ENCODE results near the gene EPHB2. TPM values are rescaled to one million over a fixed set of nuclear protein-coding genes. Genes with fewer than 3 reads are reported as not detected.
"Not testable (repeated sequence)": the region's sequence is repeated elsewhere in the genome, so short reads cannot be mapped to it uniquely, and the experiment has no call there.

EPHB2 gene
- polyA plus RNA-seq, 1 donor, result 15.7 TPM

GRCh38 chr1:22691031-22691753 is 19.4 kb upstream of the EPHB2 start:
- DNase-seq (ENCODE audit: low read depth), result no peak

DNA sequence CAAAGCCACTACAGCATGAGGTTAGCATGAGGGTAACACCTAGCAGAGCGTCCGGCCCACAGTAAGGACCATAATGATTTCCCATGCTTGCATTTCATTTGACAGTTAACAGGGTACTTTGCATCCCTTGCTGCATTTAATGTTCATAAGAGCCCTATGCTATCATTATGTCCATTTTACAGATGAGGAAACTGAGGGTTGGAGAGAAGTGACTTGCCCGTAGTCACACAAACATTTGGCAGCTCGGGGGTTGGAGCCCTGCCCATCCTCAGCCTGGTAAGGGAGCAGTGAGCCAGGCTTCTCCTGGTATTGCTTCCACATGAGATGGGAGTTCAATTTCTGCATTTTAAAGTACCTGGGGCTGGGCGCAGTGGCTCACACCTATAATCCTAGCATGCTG is 16.5 kb upstream of the EPHB2 start:
- DNase-seq (ENCODE audit: low read depth), result no peak

DNA sequence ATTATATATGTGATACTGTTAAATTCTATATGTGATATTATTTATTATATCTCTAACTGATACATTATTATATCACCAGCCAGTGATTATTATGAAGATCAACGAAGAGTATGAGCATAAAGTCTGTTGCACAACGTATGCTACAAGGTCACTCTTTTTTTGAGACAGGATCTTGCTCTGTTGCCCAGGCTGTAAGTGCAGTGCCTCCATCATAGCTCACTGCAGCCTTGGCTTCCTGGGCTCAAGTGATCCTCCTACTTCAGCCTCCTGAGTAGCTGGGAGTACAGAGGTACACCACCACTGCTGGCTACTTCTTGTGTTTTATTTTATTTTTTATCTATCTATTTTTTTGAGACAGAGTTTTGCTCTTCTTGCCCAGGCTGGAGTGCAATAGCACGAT is 14.0 kb upstream of the EPHB2 start:
- DNase-seq (ENCODE audit: low read depth), result no peak

- no peak for DNase-seq (ENCODE audit: low read depth)
Measured at GRCh38 chr1:22697980-22698379, 12.7 kb upstream of the EPHB2 start.

- DNase-seq (ENCODE audit: low read depth), result no peak
Measured at GRCh38 chr1:22699681-22700520, 10.7 kb upstream of the EPHB2 start.

- no peak for DNase-seq (ENCODE audit: low read depth)
Measured at GRCh38 chr1:22702296-22703085, 8.1 kb upstream of the EPHB2 start.

GRCh38 chr1:22704440-22705067 is 6.1 kb upstream of the EPHB2 start:
- peak; percentile 66 for DNase-seq (ENCODE audit: low read depth)

- no peak for DNase-seq (ENCODE audit: low read depth)
Measured at GRCh38 chr1:22705586-22705985, 5.1 kb upstream of the EPHB2 start.

- DNase-seq (ENCODE audit: low read depth), result not testable (repeated sequence)
Measured at GRCh38 chr1:22706100-22706499, 4.5 kb upstream of the EPHB2 start.

DNA sequence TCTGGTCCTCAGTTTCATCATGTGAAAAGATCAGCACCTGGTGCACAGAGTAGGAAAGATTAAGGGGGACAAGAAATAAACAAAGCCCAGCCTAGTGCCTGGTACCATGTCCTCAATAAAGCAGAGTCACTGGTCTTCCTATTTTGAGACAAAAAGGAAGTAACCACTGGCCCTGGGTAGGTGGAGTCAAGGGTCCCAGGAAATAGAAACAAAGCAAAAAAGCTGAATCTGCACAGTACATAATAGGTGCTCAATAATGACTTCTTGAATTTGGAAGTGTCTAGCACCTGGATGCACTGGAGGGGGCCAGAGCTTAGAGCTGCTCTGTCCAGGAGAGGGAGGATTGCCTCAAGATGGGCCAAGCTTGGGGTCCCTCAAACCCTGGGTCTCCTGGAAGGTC is 1.9 kb upstream of the EPHB2 start:
- no peak for DNase-seq (ENCODE audit: low read depth)

DNA sequence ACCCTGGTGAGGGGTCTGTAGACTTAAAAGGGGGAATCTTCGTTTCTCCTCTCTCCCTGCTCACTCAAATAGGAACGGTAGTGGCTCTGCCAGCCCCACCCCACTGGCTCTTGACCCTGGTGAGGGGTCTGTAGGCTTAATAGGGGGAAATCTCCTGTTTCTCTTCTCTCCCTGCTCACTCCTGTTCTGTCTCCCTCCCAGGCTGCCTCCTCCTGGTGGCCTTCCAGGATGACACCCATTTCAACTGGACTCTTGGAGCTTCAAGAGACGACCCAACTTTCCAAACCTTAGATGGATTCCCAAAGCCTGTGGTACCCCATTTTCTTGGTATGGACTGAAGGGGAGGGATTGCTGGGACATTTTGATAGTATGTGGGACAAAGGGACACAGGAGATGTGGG is 1.4 kb upstream of the EPHB2 start:
- no peak for DNase-seq (ENCODE audit: low read depth)

- no peak for DNase-seq (ENCODE audit: low read depth)
Measured at GRCh38 chr1:22709891-22710700, 543 bp upstream of the EPHB2 start.

DNA sequence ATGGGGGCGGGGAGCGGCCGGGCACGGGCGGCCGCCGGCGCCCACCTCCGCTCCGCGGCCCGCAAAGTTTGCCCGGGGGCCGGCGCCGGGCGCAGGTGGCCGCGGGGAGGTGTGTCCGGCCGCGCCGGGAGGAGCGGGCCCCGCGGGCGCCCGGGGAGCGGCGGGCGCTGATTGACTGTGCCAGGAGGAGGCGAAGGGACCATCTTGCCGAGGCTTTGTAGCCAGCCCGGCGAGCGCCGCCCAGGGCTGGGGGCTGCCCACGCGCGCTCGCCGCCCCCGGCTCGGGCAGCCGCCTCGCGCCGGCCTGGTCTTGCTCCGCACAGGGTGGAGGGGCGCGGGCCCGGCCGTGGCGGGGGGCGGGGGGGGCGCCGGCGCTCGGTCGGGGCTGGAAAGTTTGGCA is 432 bp downstream of the EPHB2 start:
- DNase-seq (ENCODE audit: low read depth), result no peak

GRCh38 chr1:22711591-22712501 is 1.2 kb downstream of the EPHB2 start:
- DNase-seq (ENCODE audit: low read depth), result no peak

- no peak for DNase-seq (ENCODE audit: low read depth)
Measured at GRCh38 chr1:22712502-22713271, 2.0 kb downstream of the EPHB2 start.

- DNase-seq (ENCODE audit: low read depth), result no peak
Measured at GRCh38 chr1:22714455-22714854, 3.8 kb downstream of the EPHB2 start.

GRCh38 chr1:22717037-22717760 is 6.6 kb downstream of the EPHB2 start:
- DNase-seq (ENCODE audit: low read depth), result no peak

GRCh38 chr1:22721122-22721873 is 10.7 kb downstream of the EPHB2 start:
- DNase-seq (ENCODE audit: low read depth), result no peak

Measured in forelimb muscle (tissue), 1 donor.